K562 (cell line): Measurements from ENCODE around the gene DGLUCY. TPM values are rescaled to one million over a fixed set of nuclear protein-coding genes. Genes with fewer than 3 reads are reported as not detected.

Source experiments
- ATAC-seq: fragments of 200-7000 bp; cut with Tn5 transposase; 3 replicates; pipeline ENCODE4 v1.9.1; 2020; ENCODE audit warnings: moderate library complexity
- BruUV-seq: library from RNA; stranded (reverse); fragments of 400-500 nt; replicated peaks from 2 replicates; lab custom pipeline; 2021; lab: Mats Ljungman, UMichigan
- CTCF ChIA-PET: fragments of 300-600 bp; formaldehyde crosslinking; extraction: SDS; loops from one replicate; lab custom pipeline; 2021; ENCODE audit warnings: low intra/inter-chr PET ratio; lab: Yijun Ruan, JAX
- POLR2A ChIA-PET: fragments of 300-600, 350-650 bp; sonication (Branson Sonifier 250); formaldehyde crosslinking; extraction: SDS; loops from one replicate; lab custom pipeline; 2021; ENCODE audit warnings: antibody characterized with exemption, inconsistent platforms; lab: Yijun Ruan, JAX
- DNase-seq, 4 experiments: peaks; one replicate each; pipeline versions ENCODE4 v3.0.0 to v3.0.0-alpha.2; 2011 to 2018; ENCODE audit warnings: low spot score in 3 of 4, mixed read lengths in 3 of 4; ENCODE audit errors: extremely low read depth in 1 of 4
- FAIRE-seq: peaks from 2 replicates; lab custom pipeline; 2011; peaks lifted over from hg19 to GRCh38; lab: Jason Lieb, UNC
- H2AFZ ChIP-seq: 2 replicates; pipeline ENCODE4 v1.6.0; 2011; ENCODE audit warnings: low read depth, low read length, control low read depth, inconsistent platforms
- H3K27ac ChIP-seq: fragments of 200-600 bp; 3 replicates; pipeline ENCODE4 v1.8.0; 2011; ENCODE audit warnings: low read depth, mild to moderate bottlenecking, control low read depth, inconsistent platforms, low read length, moderate library complexity, mixed read lengths; ENCODE audit errors: extremely low read depth
- H3K27me3 ChIP-seq, 2 experiments: fragments of 300-600 bp in 1 of 2; 2 replicates in 1 of 2; 3 replicates in 1 of 2; pipeline versions ENCODE4 v1.6.0 to v1.8.0; 2011; ENCODE audit warnings: inconsistent platforms in 2 of 2, low read length in 2 of 2, mild to moderate bottlenecking in 1 of 2, mixed read lengths in 1 of 2, moderate library complexity in 1 of 2; ENCODE audit not compliant: control insufficient read depth in 2 of 2, insufficient read depth in 2 of 2
- H3K36me3 ChIP-seq: fragments of 300-600 bp; 3 replicates; pipeline ENCODE4 v1.8.0; 2011; ENCODE audit warnings: mild to moderate bottlenecking, low read length, inconsistent platforms; ENCODE audit not compliant: control insufficient read depth, insufficient read depth
- H3K4me1 ChIP-seq, 2 experiments: fragments of 200-600 bp in 1 of 2; replicated peaks in 1 of 2; 2 replicates in 1 of 2; 3 replicates in 1 of 2; pipeline versions ENCODE4 v1.5.1 to v1.8.0; 2011; ENCODE audit warnings: inconsistent platforms in 2 of 2, low read length in 2 of 2, mild to moderate bottlenecking in 1 of 2, mixed read lengths in 1 of 2, moderate library complexity in 1 of 2; ENCODE audit not compliant: control insufficient read depth in 2 of 2, insufficient read depth in 2 of 2
- H3K4me2 ChIP-seq: 2 replicates; pipeline ENCODE4 v1.6.1; 2011; ENCODE audit warnings: low read length, control low read depth, inconsistent platforms, mixed read lengths; ENCODE audit not compliant: insufficient read depth
- H3K4me3 ChIP-seq: fragments of 200-600 bp; sonication (generic), shearing (Covaris generic); 2 replicates; pipeline ENCODE4 v1.5.1; 2016; ENCODE audit warnings: control low read depth, inconsistent platforms
- H3K79me2 ChIP-seq: fragments of 200-600 bp; 3 replicates; pipeline ENCODE4 v1.8.0; 2011; ENCODE audit warnings: low read length, inconsistent platforms; ENCODE audit not compliant: control insufficient read depth, insufficient read depth
- H3K9ac ChIP-seq, 2 experiments: 2 replicates each; pipeline versions ENCODE4 v1.6.0 to v1.6.1; 2011; ENCODE audit warnings: low read depth in 2 of 2, low read length in 2 of 2, control low read depth in 1 of 2, inconsistent platforms in 1 of 2, mild to moderate bottlenecking in 1 of 2, mixed read lengths in 1 of 2; ENCODE audit not compliant: insufficient read depth in 1 of 2
- H3K9me1 ChIP-seq: one replicate; pipeline ENCODE4 v1.6.0; 2011; ENCODE audit warnings: inconsistent platforms, mild to moderate bottlenecking, low read length, moderate library complexity; ENCODE audit not compliant: control insufficient read depth, insufficient read depth
- H3K9me3 ChIP-seq: replicated peaks from 2 replicates; pipeline ENCODE4 v1.5.1; 2011; ENCODE audit warnings: low read depth, low read length, inconsistent platforms; ENCODE audit not compliant: control insufficient read depth, insufficient read depth
- H4K20me1 ChIP-seq: replicated peaks from 2 replicates; pipeline ENCODE4 v1.6.1; 2011; ENCODE audit warnings: low read length, inconsistent platforms, mixed read lengths; ENCODE audit not compliant: control insufficient read depth, insufficient read depth
- ADNP ChIP-seq: fragments of 200-800 bp; sonication (Bioruptor generic); IDR thresholded peaks from 2 replicates; pipeline ENCODE4 v1.6.1; 2016; ENCODE audit warnings: missing genetic modification characterization, missing compliant biosample characterization
- EWSR1 ChIP-seq: fragments of 450-650 bp; IDR thresholded peaks from 2 replicates; pipeline ENCODE4 v1.6.1; 2018; ENCODE audit warnings: borderline replicate concordance, mild to moderate bottlenecking, low read depth, moderate library complexity; ENCODE audit not compliant: partially characterized antibody
- GABPB1 ChIP-seq: sonication (generic); formaldehyde crosslinking; IDR thresholded peaks from 2 replicates; pipeline ENCODE4 v1.8.0; 2022; ENCODE audit warnings: mild to moderate bottlenecking, missing genetic modification reagents
- MCM3 ChIP-seq: fragments of 450-650 bp; IDR thresholded peaks from 2 replicates; pipeline ENCODE4 v1.6.1; 2016
- NFE2 ChIP-seq: IDR thresholded peaks from 2 replicates; pipeline ENCODE4 v1.6.1; 2014; ENCODE audit warnings: antibody characterized with exemption, low read depth
- RBBP5 ChIP-seq: fragments of 200-600 bp; sonication (generic); IDR thresholded peaks from 2 replicates; pipeline ENCODE4 v1.6.1; 2012; ENCODE audit warnings: borderline replicate concordance, mild to moderate bottlenecking, low read length, control low read depth, inconsistent platforms; ENCODE audit not compliant: insufficient read depth, poor library complexity, severe bottlenecking
- ZNF121 ChIP-seq: sonication (generic); formaldehyde crosslinking; conservative IDR thresholded peaks from 2 replicates; pipeline ENCODE4 v1.8.0; 2022; ENCODE audit warnings: missing genetic modification reagents
- WGBS: fragments of 100-300 bp; shearing (Covaris generic); methylation state at CpG from one replicate; pipeline ENCODE4 v1.1.6; 2016; ENCODE audit warnings: low coverage, mixed read lengths; ENCODE audit not compliant: insufficient coverage; ENCODE audit errors: missing lambda C conversion rate; 5-methylcytosine and 5-hydroxymethylcytosine counted together
- in situ Hi-C: fragments of 300-500 bp; cut with MboI; formaldehyde crosslinking; loops from 4 replicates; pipeline ENCODE4 v1.15.0; 2018; ENCODE audit warnings: inconsistent platforms, mixed read lengths
- intact Hi-C: fragments of 100-400 bp; cut with micrococcal nuclease; formaldehyde crosslinking; loops from 2 replicates; pipeline ENCODE4 v1.14.2; 2022
- polyA plus RNA-seq, 8 experiments: library from polyadenylated mRNA; depleted of rRNA in 4 of 8; stranded (reverse) in 5 of 8; unstranded in 3 of 8; fragments of >200 nt; fragmentation: Nextera tagmentation in 2 of 8; fragmentation: Illumina TruSeq in 1 of 8; extraction: Ambion mirVana in 2 of 8; extraction: Trizol in 1 of 8; gene quantifications; 2 replicates each; pipeline versions ENCODE4 v1.2.1 to v1.2.3, GENCODE V29; 2011 to 2014; ENCODE audit warnings: inconsistent platforms in 1 of 8, missing spikeins in 1 of 8
- total RNA-seq, 7 experiments: library from RNA; depleted of rRNA in 6 of 7; stranded (reverse); fragments of >200 nt in 6 of 7; fragmentation: Illumina TruSeq in 2 of 7; extraction: Trizol in 2 of 7; gene quantifications; 2 replicates each; pipeline versions ENCODE4 v1.2.1 to v1.2.3, GENCODE V29; 2011 to 2021; ENCODE audit warnings: low replicate concordance in 1 of 7
- TF ChIP-seq, protein P1 (sequence below): fragments of 450-650 bp; IDR thresholded peaks from 2 replicates; pipeline ENCODE4 v1.6.1; 2016; ENCODE audit warnings: mild to moderate bottlenecking
- TF ChIP-seq, protein P2 (sequence below): fragments of 450-650 bp; formaldehyde crosslinking; conservative IDR thresholded peaks from 2 replicates; pipeline ENCODE4 v1.4.0; 2022; ENCODE audit warnings: mild to moderate bottlenecking, missing genetic modification characterization
- TF ChIP-seq, protein P3 (sequence below): fragments of 450-650 bp; IDR thresholded peaks from 2 replicates; pipeline ENCODE4 v1.6.1; 2016; ENCODE audit warnings: borderline replicate concordance

DGLUCY gene
- total and polyA plus RNA-seq, 9 of the 15 experiments (the other 6 are each of a cell fraction or from before 2014, with no cell fraction given) = 9.9 to 28.4 (median 21.0) TPM

DNA sequence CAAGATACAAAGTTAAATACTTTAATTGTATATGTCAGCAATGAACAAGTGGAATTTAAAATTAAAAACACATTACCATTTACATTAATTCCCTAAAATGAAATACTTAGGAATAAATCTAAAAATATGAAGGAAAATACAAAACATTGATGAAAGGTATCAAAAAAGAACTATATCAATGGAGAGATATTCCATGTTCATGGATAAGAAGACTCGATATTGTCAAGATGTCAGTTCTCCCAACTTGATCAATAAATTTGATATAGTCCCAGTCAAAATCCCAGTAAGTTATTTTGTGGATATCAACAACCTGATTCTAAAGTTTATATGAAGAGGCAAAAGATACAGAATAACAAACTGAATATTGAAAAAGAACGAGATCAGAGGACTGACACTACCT lies 97.1 kb downstream of the DGLUCY start:
- no peak for ATAC-seq
- Histone ChIP-seq H3K27me3 (no peaks in the 10 kb centered on the region), H3K4me3 (no peak overlapping the region), H3K9ac (no peak overlapping the region), H3K36me3 (peaks cover 28% of the 10 kb centered on the region; the same call in 2 of the 3 replicates), H3K4me2 (no peak overlapping the region), H3K4me1 (peaks cover 0 to 8% of the 10 kb centered on the region in 2 experiments; a peak in 2 of 5 replicates), H3K9me3 (no peaks in the 10 kb centered on the region), H3K79me2 (no peaks in the 10 kb centered on the region), H4K20me1 (no peaks in the 10 kb centered on the region), H2AFZ (no peak overlapping the region), H3K9me1 (no peaks in the 10 kb centered on the region), H3K27ac (no peak overlapping the region)
- TF ChIP-seq, protein P1, sequence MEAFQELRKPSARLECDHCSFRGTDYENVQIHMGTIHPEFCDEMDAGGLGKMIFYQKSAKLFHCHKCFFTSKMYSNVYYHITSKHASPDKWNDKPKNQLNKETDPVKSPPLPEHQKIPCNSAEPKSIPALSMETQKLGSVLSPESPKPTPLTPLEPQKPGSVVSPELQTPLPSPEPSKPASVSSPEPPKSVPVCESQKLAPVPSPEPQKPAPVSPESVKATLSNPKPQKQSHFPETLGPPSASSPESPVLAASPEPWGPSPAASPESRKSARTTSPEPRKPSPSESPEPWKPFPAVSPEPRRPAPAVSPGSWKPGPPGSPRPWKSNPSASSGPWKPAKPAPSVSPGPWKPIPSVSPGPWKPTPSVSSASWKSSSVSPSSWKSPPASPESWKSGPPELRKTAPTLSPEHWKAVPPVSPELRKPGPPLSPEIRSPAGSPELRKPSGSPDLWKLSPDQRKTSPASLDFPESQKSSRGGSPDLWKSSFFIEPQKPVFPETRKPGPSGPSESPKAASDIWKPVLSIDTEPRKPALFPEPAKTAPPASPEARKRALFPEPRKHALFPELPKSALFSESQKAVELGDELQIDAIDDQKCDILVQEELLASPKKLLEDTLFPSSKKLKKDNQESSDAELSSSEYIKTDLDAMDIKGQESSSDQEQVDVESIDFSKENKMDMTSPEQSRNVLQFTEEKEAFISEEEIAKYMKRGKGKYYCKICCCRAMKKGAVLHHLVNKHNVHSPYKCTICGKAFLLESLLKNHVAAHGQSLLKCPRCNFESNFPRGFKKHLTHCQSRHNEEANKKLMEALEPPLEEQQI = no peak
- in situ Hi-C loops (no loop called here), intact Hi-C loops (no loop called here)
- WGBS = 96% methylated on average over 2 of the region's 2 CpGs
- BruUV-seq = no TSS peak
- no peak for DNase-seq
- no peak for FAIRE-seq
- ChIA-PET CTCF (no interaction called here), POLR2A (interaction anchor here (1.6 kb wide), 1 partner anchor 9 kb away, joined by 6 read pairs; no protein-coding TSS in a partner anchor)

GRCh38 chr14:91214306-91214705 lies 100.4 kb downstream of the DGLUCY start:
- H3K4me1 ChIP-seq = no peaks in the 10 kb centered on the region; a peak in 2 of 5 replicates
- H3K36me3 ChIP-seq = peaks cover 23% of the 10 kb centered on the region; the same call in 1 of the 3 replicates
- no peak overlapping the region for H3K27ac ChIP-seq
- in situ Hi-C loops (no loop called here), intact Hi-C loops (no loop called here)
- no peak overlapping the region for H3K4me2 ChIP-seq
- no peaks in the 10 kb centered on the region for H3K9me3 ChIP-seq
- no peak overlapping the region for H2AFZ ChIP-seq
- H3K4me3 ChIP-seq = no peak overlapping the region
- H3K9me1 ChIP-seq = no peaks in the 10 kb centered on the region
- no TSS peak for BruUV-seq
- DNase-seq (no peak), FAIRE-seq (no peak), ATAC-seq (no peak)
- no peak overlapping the region for H3K9ac ChIP-seq
- 100% methylated on average over 2 of the region's 6 CpGs for WGBS
- no peaks in the 10 kb centered on the region for H4K20me1 ChIP-seq
- H3K79me2 ChIP-seq = no peaks in the 10 kb centered on the region
- no peaks in the 10 kb centered on the region for H3K27me3 ChIP-seq
- CTCF ChIA-PET = no interaction called here
- POLR2A ChIA-PET = no interaction called here
- no peak for TF ChIP-seq GABPB1 (CRISPR knock-in tag)
- no peak for TF ChIP-seq EWSR1
- no peak for TF ChIP-seq RBBP5
- no peak for TF ChIP-seq ADNP
- no peak for TF ChIP-seq NFE2
- TF ChIP-seq, protein P2, sequence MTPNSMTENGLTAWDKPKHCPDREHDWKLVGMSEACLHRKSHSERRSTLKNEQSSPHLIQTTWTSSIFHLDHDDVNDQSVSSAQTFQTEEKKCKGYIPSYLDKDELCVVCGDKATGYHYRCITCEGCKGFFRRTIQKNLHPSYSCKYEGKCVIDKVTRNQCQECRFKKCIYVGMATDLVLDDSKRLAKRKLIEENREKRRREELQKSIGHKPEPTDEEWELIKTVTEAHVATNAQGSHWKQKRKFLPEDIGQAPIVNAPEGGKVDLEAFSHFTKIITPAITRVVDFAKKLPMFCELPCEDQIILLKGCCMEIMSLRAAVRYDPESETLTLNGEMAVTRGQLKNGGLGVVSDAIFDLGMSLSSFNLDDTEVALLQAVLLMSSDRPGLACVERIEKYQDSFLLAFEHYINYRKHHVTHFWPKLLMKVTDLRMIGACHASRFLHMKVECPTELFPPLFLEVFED = no peak
- TF ChIP-seq, protein P3, sequence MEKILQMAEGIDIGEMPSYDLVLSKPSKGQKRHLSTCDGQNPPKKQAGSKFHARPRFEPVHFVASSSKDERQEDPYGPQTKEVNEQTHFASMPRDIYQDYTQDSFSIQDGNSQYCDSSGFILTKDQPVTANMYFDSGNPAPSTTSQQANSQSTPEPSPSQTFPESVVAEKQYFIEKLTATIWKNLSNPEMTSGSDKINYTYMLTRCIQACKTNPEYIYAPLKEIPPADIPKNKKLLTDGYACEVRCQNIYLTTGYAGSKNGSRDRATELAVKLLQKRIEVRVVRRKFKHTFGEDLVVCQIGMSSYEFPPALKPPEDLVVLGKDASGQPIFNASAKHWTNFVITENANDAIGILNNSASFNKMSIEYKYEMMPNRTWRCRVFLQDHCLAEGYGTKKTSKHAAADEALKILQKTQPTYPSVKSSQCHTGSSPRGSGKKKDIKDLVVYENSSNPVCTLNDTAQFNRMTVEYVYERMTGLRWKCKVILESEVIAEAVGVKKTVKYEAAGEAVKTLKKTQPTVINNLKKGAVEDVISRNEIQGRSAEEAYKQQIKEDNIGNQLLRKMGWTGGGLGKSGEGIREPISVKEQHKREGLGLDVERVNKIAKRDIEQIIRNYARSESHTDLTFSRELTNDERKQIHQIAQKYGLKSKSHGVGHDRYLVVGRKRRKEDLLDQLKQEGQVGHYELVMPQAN = no peak
- no peak for TF ChIP-seq ZNF121 (CRISPR knock-in tag)
- no peak for TF ChIP-seq MCM3
